GM12872 (cell line): Measurements from ENCODE around the gene DDX10.

Source experiments
- CTCF ChIP-seq: IDR thresholded peaks from 3 replicates; pipeline ENCODE4 v1.5.1; 2011; ENCODE audit warnings: low read depth, mild to moderate bottlenecking, low read length, moderate library complexity; ENCODE audit not compliant: insufficient read depth

DDX10 gene

DNA sequence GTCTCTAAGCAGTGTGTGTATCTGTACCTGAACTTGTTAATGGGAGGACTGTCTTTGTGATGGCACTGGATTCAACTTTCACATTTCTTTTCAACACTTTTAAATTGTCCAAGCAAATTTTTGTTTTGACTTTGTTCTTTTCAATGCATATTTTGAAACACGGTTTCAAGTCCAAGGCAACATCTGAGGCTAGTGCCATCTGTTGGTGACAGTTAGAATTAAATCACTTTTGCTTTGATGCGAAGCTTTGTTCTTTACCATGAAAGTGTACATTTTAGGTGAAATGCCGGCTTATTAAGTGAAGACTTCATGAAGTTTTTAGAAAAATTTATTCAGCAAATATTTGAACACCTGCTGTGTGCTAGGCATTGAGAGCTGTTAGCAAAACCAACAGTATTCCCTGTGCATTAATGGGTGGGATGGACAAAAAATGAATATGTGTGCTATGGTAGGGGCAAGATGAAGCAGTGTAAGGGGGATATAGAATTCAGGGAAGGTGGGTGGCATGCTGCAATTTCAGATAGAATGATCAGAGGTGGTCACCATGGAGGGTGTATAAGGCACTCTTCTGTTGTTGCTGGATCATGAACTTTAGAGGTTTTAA, 70.2 kb downstream of the DDX10 start:
- peak; percentile 54 for TF ChIP-seq CTCF

GRCh38 chr11:108743851-108744250, 79.0 kb downstream of the DDX10 start:
- TF ChIP-seq CTCF: no peak

DNA sequence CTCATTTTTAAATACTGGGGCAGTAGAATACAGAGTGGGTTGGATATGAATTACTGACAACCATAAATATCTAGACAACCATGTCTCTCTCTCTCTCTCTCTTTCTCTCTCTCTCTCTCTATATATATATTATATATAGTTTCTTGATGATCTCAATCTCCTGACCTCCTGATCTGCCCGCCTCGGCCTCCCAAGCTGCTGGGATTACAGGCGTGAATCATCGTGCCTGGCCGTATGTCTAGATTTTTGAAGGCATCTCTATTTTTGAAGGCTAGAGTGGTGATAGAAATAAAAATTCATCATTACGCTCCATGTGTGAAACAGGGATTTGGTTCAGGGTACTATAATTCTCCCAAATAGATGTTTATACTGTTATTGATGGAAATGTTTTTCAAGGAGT, 84.1 kb downstream of the DDX10 start:
- no peak for TF ChIP-seq CTCF

DNA sequence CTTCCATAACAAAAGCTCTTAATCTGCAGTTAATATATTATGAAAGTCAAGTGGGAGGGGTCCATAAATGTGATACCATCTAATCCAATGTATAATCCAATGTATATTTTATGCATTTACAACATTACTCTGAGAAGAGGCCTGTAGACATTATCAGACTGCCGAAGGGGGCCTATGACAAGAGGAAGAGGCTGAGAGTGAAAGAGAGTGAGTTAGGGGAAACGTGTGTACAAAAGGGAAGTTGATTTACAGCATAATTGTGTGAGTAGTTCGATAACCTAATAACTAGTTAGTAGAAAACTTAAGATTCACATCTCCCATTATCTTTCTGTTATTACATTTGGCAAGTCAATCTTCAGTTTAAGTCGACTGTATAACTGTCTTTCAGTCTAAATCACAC, 86.6 kb downstream of the DDX10 start:
- no peak for TF ChIP-seq CTCF

DNA sequence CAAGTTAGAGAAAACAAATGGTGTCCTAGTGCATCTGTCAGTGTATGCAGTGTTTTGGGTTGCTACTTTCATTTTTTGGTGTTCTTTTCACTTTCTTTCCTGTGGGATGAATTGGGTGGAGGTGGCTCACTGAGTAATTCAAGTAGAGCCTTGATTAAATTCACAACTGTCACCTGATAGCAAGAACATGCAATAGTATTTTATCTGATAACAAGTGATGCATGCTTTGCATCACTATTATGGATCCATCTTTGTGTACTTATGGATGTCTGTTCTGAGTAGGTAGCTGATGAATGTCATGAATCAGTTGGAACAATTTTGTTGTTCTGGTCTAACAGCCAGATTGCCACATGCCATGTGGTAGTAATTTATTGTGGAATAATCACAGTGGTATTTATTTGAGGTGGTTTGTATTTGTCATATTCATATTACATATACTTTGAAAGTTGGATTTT, 87.5 kb downstream of the DDX10 start:
- no peak for TF ChIP-seq CTCF

DNA sequence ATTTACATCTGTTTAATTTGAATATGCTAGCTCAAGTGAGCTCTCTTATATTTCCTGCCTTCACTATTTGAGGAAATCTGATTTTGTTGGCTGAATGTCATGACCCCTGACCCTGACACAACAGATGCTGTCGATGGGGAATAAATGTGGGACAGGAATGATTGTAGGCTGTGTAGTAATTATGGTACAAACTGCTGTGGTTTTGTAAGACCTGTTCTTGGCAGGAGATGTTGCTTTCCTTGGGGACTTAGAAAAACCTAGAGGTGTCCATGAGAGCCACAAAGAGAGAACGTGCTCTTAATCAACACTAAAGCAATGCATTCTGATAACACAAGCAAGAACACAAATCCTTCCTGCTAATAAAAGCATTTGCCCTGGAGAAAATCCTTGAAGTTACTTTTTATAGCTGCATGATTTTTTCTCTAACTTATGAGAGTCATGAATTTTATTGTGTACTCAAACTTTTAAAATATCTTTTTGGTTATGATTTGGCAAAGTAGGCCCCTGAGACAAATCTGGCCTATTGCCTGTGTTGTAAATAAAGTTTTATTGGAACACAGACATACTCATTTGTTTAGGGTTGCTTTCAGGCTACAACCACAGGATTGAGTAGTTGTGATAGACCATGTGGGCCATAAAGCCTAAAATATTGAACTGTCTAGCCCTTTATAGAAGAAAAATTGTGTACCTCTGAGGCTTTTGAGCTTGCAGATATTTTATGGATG, 90.2 kb downstream of the DDX10 start:
- TF ChIP-seq CTCF: no peak

DNA sequence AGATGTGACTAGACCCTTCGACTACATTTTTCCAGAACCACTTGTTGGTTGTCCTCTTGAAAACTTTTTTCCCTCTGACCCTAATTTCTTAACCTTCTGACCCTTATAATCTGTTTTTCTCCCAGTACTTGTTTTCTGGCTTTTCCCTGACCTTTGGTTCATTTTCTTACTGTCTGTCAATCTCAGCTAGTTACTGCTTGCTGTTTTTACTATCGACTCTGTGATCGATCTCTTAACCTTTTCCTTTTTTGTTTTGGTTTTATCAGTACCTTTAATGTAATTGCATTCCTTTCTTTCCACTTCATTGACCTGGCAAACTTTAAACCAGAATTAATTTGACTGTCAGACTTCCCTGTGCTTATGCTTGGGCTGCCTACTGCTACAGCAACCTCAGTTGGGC, 92.8 kb downstream of the DDX10 start:
- no peak for TF ChIP-seq CTCF
